Ovary (tissue), 3 donors: ENCODE measurements around the gene C16orf54.

ENCODE experiments used
- POLR2A ChIP-seq: fragments of 450-650 bp; IDR thresholded peaks from one replicate; pipeline ENCODE4 v1.6.1; 2017; ENCODE audit warnings: antibody characterized with exemption, mild to moderate bottlenecking, moderate library complexity
- TF ChIP-seq, protein P1 (sequence below), 3 donors: fragments of 450-650 bp in 2 of 3; fragments of 200-600 bp in 1 of 3; IDR thresholded peaks; one replicate each; pipeline versions ENCODE4 v1.5.1 to v1.8.0; 2016 to 2022; ENCODE audit warnings: antibody characterized with exemption in 3 of 3, mild to moderate bottlenecking in 1 of 3
- donor health status: DM: no; HTN: no; CAD: no.

DNA sequence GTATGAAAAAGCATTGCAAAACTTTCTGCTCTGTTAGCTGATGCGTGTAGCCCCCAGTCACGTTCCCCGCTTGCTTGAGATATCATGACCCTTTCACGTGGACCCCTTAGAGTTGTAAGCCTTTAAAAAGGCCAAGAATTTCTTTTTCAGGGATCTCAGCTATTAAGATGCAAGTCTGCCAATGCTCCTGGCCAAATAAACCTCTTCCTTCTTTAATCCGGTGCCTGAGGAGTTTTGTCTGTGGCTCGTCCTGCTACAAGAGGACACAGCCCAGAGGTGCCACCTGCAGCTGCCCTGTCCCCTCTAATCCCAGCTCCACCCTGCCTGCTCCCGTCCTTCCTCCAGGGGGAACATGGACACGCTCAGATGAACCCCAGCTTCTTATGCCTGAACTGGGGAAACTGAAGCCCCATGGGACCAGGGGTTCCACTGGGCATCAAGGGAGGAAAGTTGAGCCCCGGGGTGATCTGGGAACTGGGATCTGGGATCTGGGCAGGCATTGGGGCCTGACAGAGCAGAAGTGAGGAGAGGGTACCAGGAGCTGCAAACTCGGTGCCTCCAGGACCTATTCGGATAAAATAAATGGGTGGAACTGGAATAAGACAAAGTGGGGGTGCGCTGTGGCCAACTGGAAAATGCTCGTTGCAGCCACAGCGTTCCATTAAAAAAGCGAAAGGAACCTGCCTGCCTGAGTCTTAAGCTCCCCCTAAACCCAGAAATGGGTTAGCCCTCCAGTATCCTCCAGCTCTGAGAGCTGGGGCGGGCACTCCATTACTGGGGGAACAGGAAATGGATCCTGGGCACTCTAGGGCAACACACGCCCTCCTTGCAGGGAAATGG, 47.1 kb downstream of the C16orf54 start:
- no peak for TF ChIP-seq POLR2A
- TF ChIP-seq, protein P1, sequence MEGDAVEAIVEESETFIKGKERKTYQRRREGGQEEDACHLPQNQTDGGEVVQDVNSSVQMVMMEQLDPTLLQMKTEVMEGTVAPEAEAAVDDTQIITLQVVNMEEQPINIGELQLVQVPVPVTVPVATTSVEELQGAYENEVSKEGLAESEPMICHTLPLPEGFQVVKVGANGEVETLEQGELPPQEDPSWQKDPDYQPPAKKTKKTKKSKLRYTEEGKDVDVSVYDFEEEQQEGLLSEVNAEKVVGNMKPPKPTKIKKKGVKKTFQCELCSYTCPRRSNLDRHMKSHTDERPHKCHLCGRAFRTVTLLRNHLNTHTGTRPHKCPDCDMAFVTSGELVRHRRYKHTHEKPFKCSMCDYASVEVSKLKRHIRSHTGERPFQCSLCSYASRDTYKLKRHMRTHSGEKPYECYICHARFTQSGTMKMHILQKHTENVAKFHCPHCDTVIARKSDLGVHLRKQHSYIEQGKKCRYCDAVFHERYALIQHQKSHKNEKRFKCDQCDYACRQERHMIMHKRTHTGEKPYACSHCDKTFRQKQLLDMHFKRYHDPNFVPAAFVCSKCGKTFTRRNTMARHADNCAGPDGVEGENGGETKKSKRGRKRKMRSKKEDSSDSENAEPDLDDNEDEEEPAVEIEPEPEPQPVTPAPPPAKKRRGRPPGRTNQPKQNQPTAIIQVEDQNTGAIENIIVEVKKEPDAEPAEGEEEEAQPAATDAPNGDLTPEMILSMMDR (IDR thresholded peaks at IDR 0.05): no peak
